HUES48 (cell line): ENCODE results near the gene CA12.
"Not testable (repeated sequence)": the region's sequence is repeated elsewhere in the genome, so short reads cannot be mapped to it uniquely, and the experiment has no call there.

Source experiments
- H3K27ac ChIP-seq: one replicate; pipeline ENCODE4 v1.7.0; 2013; ENCODE audit warnings: low read depth, low read length, inconsistent platforms
- H3K27me3 ChIP-seq: 2 replicates; pipeline ENCODE4 v1.6.1; 2013; ENCODE audit warnings: mild to moderate bottlenecking, low read length; ENCODE audit not compliant: control insufficient read depth, insufficient read depth
- H3K36me3 ChIP-seq: 2 replicates; pipeline ENCODE4 v1.6.1; 2013; ENCODE audit warnings: low read length; ENCODE audit not compliant: control insufficient read depth, insufficient read depth
- H3K4me1 ChIP-seq: 2 replicates; pipeline ENCODE4 v1.6.1; 2013; ENCODE audit warnings: mild to moderate bottlenecking, low read length; ENCODE audit not compliant: control insufficient read depth, insufficient read depth
- H3K4me3 ChIP-seq: 2 replicates; pipeline ENCODE4 v1.5.1; 2013; ENCODE audit warnings: mild to moderate bottlenecking, low read depth, low read length
- H3K9ac ChIP-seq: 2 replicates; pipeline ENCODE4 v1.6.1; 2013; ENCODE audit warnings: mild to moderate bottlenecking, low read depth, low read length, moderate library complexity
- H3K9me3 ChIP-seq: 2 replicates; pipeline ENCODE4 v1.6.1; 2013; ENCODE audit warnings: low read length; ENCODE audit not compliant: control insufficient read depth, insufficient read depth

CA12 gene

GRCh38 chr15:63332367-63333124 lies 49.1 kb downstream of the CA12 start:
- Histone ChIP-seq H3K36me3 (no peaks in the 10 kb centered on the region), H3K27me3 (no peaks in the 10 kb centered on the region), H3K9ac (no peak overlapping the region), H3K9me3 (no peaks in the 10 kb centered on the region), H3K27ac (no peak overlapping the region), H3K4me1 (no peaks in the 10 kb centered on the region), H3K4me3 (no peak overlapping the region)

- no peaks in the 10 kb centered on the region for H3K9me3 ChIP-seq
- H3K4me3 ChIP-seq, result no peak overlapping the region
- no peaks in the 10 kb centered on the region for H3K27me3 ChIP-seq
- no peak overlapping the region for H3K27ac ChIP-seq
- no peaks in the 10 kb centered on the region for H3K36me3 ChIP-seq
- H3K9ac ChIP-seq, result no peak overlapping the region
- no peaks in the 10 kb centered on the region for H3K4me1 ChIP-seq
Observed at GRCh38 chr15:63331456-63331855, 50.2 kb downstream of the CA12 start.

GRCh38 chr15:63330926-63331325 lies 50.7 kb downstream of the CA12 start:
- Histone ChIP-seq H3K9ac (no peak overlapping the region), H3K9me3 (no peaks in the 10 kb centered on the region), H3K27ac (no peak overlapping the region), H3K27me3 (no peaks in the 10 kb centered on the region), H3K36me3 (no peaks in the 10 kb centered on the region), H3K4me3 (no peak overlapping the region), H3K4me1 (no peaks in the 10 kb centered on the region)

DNA sequence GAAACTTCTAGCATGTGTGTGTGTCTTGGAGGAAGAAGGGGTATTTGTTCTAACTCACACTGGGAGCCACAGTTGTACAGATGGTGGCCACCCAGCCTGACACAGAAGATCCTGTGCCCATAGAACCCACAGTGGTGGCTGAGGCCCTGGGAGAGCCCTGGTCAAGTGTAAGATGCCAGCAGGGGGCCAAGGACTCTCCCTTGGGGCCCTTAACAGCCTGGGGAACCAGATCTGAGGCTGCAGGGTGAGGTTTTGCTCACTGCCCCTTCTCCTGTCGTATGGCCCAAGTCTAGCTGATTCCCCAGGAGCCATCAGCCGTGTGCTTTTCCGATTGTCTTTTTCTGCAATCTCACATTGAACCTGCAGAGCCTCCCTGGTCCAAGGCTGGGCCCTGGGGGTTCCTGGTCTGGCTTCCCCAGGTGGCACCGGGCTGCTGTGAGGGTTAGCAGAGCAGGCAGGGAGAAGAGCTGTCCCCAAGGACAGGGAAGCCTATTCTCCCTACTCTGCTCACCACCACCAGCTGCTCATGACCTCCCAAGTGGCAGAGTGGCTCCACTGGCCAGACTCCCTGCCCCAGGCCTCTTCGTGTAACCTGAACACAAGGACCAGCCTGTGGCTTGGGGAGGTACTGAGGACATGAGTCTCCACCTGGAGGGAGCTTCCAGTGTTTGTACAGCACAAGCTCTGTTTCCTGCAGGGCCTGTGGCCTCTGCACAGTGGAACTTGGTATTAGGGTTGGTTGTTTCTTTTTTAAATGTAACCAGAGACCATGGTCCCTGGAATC lies 51.9 kb downstream of the CA12 start:
- Histone ChIP-seq H3K9ac (no peak overlapping the region), H3K27ac (no peak overlapping the region), H3K27me3 (no peaks in the 10 kb centered on the region), H3K4me3 (no peak overlapping the region), H3K36me3 (no peaks in the 10 kb centered on the region), H3K9me3 (no peaks in the 10 kb centered on the region), H3K4me1 (no peaks in the 10 kb centered on the region)

- Histone ChIP-seq H3K4me1 (peaks cover 8% of the 10 kb centered on the region), H3K27ac (no peak overlapping the region), H3K9ac (no peak overlapping the region), H3K4me3 (no peak overlapping the region), H3K9me3 (no peaks in the 10 kb centered on the region), H3K27me3 (no peaks in the 10 kb centered on the region), H3K36me3 (no peaks in the 10 kb centered on the region)
Observed at GRCh38 chr15:63327648-63328421, 53.8 kb downstream of the CA12 start.

- Histone ChIP-seq H3K4me1 (peaks cover 16% of the 10 kb centered on the region), H3K27me3 (no peaks in the 10 kb centered on the region), H3K9me3 (no peaks in the 10 kb centered on the region), H3K9ac (no peak overlapping the region), H3K4me3 (no peak overlapping the region), H3K36me3 (no peaks in the 10 kb centered on the region), H3K27ac (no peak overlapping the region)
Observed at GRCh38 chr15:63324770-63325169, 56.9 kb downstream of the CA12 start.

DNA sequence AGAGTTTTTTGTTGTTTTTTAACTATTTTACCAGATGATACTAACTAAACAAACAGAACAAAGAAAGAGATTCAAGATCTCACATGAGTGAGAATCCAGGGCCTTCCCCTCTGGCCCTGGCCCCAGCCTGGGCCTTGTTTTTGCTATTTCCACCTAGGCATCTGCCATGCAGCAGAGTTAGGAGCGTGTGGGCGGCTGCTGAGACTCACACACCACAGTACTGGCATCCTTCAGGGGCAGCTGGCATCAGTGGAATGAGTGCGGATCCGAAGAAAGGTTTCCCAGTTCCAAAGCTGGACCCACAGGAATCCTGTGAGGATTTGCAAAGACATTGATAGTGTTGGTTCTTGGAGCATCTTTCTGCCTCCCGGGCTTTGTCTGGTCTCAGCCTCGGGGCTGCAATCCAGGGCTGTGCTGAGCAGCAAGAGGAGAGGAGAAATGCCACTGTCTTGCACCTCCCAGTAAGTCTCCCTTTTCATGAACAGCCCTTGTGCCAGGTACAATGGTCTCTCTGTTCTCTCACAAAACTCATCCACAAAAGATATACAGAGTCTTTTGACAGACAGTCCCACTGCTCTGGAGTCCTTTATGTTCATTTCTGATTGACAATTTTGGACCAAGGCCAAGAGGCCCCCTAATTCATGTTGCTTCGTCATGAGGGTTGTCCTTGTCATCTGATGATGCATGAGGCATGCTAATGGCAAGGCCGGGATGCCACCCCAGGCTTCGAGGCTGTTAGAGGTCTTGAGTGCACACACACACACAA lies 57.7 kb downstream of the CA12 start:
- H3K9me3 ChIP-seq, result no peaks in the 10 kb centered on the region
- H3K27ac ChIP-seq, result no peak overlapping the region
- H3K36me3 ChIP-seq, result no peaks in the 10 kb centered on the region
- no peak overlapping the region for H3K4me3 ChIP-seq
- H3K9ac ChIP-seq, result no peak overlapping the region
- H3K27me3 ChIP-seq, result no peaks in the 10 kb centered on the region
- peaks cover 16% of the 10 kb centered on the region for H3K4me1 ChIP-seq

GRCh38 chr15:63322541-63322940 lies 59.1 kb downstream of the CA12 start:
- H3K4me3 ChIP-seq, result no peak overlapping the region
- no peaks in the 10 kb centered on the region for H3K36me3 ChIP-seq
- no peak overlapping the region for H3K27ac ChIP-seq
- no peaks in the 10 kb centered on the region for H3K27me3 ChIP-seq
- no peaks in the 10 kb centered on the region for H3K9me3 ChIP-seq
- H3K4me1 ChIP-seq, result peaks cover 16% of the 10 kb centered on the region
- H3K9ac ChIP-seq, result no peak overlapping the region

DNA sequence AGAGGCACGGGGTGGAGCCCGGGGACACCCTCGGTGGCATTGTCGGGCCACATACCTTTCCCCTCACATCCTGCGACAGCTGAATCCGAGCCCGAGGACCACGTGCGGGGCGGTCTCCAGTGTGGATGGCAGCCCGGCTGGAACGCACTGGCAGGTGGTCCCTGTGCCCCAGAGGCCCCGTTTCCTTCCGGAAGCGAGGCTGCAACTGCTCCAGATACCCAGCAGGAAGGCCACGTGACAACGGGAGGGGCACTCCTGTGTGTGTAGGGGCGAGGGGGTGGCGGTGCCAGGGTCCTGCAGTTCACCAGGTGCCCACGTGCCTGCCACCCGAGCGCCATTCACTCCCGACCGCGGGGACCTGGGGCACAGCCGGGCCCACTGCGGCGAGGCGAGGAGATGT lies 60.2 kb downstream of the CA12 start:
- H3K4me1 ChIP-seq, result peaks cover 19% of the 10 kb centered on the region
- H3K4me3 ChIP-seq, result no peak overlapping the region
- no peaks in the 10 kb centered on the region for H3K9me3 ChIP-seq
- no peaks in the 10 kb centered on the region for H3K36me3 ChIP-seq
- H3K9ac ChIP-seq, result no peak overlapping the region
- no peak overlapping the region for H3K27ac ChIP-seq
- H3K27me3 ChIP-seq, result no peaks in the 10 kb centered on the region

DNA sequence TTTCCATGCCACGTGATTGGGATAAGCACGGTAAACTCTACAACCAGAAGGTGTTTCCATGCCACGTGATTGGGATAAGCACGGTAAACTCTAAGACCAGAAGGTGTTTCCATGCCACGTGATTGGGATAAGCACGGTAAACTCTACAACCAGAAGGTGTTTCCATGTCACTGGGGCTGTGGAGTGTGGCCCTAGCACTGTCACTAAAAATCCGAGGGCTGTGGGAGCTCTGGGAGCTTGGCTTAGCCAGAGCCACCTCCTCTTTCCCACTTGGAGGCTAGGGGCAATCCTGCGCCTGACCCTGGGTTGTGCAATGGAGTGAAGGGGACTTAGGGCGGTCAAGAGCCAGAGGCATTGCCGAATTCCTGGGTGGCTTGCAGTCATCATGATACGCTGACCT lies 60.7 kb downstream of the CA12 start:
- H3K9me3 ChIP-seq, H3K4me3 ChIP-seq, H3K27ac ChIP-seq, H3K9ac ChIP-seq, H3K27me3 ChIP-seq, H3K36me3 ChIP-seq: not testable (repeated sequence)
- H3K4me1 ChIP-seq, result peaks cover 24% of the 10 kb centered on the region
